ENCODE data around the gene ZNF329.

DNA sequence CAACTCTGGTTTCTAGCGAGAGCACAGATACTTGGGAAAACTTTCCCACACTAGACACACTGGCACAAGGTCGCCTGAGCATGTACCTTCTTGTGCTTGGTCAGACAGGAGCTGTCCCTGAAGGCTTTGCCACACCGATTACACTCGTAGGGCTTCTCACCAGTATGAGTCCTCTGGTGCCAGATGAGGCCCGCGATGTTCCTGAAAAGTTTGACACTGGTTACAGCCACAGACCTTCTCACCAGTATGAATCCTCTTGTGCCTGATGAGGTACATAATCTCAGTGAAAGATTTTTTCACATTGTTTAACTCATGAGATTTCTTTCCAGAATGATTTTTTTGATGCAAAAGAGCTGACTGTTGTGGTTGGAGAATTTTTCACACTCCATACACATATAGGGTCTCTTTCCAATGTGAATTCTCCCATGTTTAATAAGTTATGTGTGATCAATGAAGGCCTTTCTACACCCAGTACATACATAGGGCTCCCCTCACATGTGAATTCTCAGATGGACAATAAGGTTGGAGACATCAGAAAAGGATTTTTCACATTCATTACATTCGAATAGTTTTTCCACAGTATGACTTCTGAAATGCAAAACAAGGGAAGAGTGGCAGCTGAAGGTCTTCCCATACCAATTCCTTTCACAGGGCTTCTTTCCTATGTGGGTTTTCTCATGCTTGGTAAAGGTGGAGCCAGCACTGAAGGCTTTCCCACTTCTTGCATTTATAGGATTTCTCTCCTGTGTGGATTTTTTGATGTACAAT, 42.6 kb downstream of the ZNF329 start:
- no peak for TF ChIP-seq EZH2phosphoT487 (IDR thresholded peaks at IDR 0.05; ENCODE audit: borderline replicate concordance)
- TF ChIP-seq, protein P1, sequence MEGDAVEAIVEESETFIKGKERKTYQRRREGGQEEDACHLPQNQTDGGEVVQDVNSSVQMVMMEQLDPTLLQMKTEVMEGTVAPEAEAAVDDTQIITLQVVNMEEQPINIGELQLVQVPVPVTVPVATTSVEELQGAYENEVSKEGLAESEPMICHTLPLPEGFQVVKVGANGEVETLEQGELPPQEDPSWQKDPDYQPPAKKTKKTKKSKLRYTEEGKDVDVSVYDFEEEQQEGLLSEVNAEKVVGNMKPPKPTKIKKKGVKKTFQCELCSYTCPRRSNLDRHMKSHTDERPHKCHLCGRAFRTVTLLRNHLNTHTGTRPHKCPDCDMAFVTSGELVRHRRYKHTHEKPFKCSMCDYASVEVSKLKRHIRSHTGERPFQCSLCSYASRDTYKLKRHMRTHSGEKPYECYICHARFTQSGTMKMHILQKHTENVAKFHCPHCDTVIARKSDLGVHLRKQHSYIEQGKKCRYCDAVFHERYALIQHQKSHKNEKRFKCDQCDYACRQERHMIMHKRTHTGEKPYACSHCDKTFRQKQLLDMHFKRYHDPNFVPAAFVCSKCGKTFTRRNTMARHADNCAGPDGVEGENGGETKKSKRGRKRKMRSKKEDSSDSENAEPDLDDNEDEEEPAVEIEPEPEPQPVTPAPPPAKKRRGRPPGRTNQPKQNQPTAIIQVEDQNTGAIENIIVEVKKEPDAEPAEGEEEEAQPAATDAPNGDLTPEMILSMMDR (conservative IDR thresholded peaks at IDR 0.05; ENCODE audit: low read length): no peak
